RPMI7951 (cell line): ENCODE data around the gene PPA2. TPM values are rescaled to one million over a fixed set of nuclear protein-coding genes. Genes with fewer than 3 reads are reported as not detected.
"Not testable (repeated sequence)": the region's sequence is repeated elsewhere in the genome, so short reads cannot be mapped to it uniquely, and the experiment has no call there.

ENCODE experiments used
- DNase-seq: peaks from one replicate; pipeline ENCODE4 v3.0.0-alpha.2; 2012; ENCODE audit warnings: low read depth
- total RNA-seq: library from RNA; depleted of rRNA; stranded (reverse); fragments of >200 nt; shearing (Covaris generic); gene quantifications from 2 replicates; pipeline ENCODE4 v1.2.3, GENCODE V29; 2014

The PPA2 gene
- total RNA-seq, 1 experiment from 2014 or later: 98.8 TPM

- not testable (repeated sequence) for DNase-seq
Measured at GRCh38 chr4:105458541-105458940, 15.3 kb downstream of the PPA2 start.

GRCh38 chr4:105458001-105458400 is 15.9 kb downstream of the PPA2 start:
- no peak for DNase-seq

- no peak for DNase-seq
Measured at GRCh38 chr4:105455998-105456397, 17.9 kb downstream of the PPA2 start.

- DNase-seq: no peak
Measured at GRCh38 chr4:105455182-105455581, 18.7 kb downstream of the PPA2 start.

GRCh38 chr4:105453550-105454205 is 20.2 kb downstream of the PPA2 start:
- DNase-seq: no peak

GRCh38 chr4:105451346-105451745 is 22.5 kb downstream of the PPA2 start:
- DNase-seq: no peak

- DNase-seq: no peak
Measured at GRCh38 chr4:105440890-105441289, 33.0 kb downstream of the PPA2 start.

GRCh38 chr4:105437637-105438036 is 36.2 kb downstream of the PPA2 start:
- DNase-seq: no peak

- DNase-seq: no peak
Measured at GRCh38 chr4:105436414-105436813, 37.4 kb downstream of the PPA2 start.

GRCh38 chr4:105434940-105435339 is 38.9 kb downstream of the PPA2 start:
- no peak for DNase-seq

- DNase-seq: peak; percentile 71
Measured at GRCh38 chr4:105433421-105433820, 40.4 kb downstream of the PPA2 start.

GRCh38 chr4:105432438-105432837 is 41.4 kb downstream of the PPA2 start:
- no peak for DNase-seq

- DNase-seq: no peak
Measured at GRCh38 chr4:105430811-105431210, 43.1 kb downstream of the PPA2 start.

- DNase-seq: no peak
Measured at GRCh38 chr4:105426187-105426897, 47.5 kb downstream of the PPA2 start.

- DNase-seq: no peak
Measured at GRCh38 chr4:105422207-105422920, 51.5 kb downstream of the PPA2 start.

- no peak for DNase-seq
Measured at GRCh38 chr4:105417624-105418023, 56.2 kb downstream of the PPA2 start.

GRCh38 chr4:105415281-105415744 is 58.5 kb downstream of the PPA2 start:
- DNase-seq: no peak

GRCh38 chr4:105414316-105414715 is 59.5 kb downstream of the PPA2 start:
- DNase-seq: no peak

GRCh38 chr4:105409135-105409534 is 64.7 kb downstream of the PPA2 start:
- not testable (repeated sequence) for DNase-seq

- no peak for DNase-seq
Measured at GRCh38 chr4:105400901-105401677, 72.8 kb downstream of the PPA2 start.

GRCh38 chr4:105399532-105400161 is 74.2 kb downstream of the PPA2 start:
- peak; percentile 82 for DNase-seq
